ENCODE results near the gene CMTM1.

DNA sequence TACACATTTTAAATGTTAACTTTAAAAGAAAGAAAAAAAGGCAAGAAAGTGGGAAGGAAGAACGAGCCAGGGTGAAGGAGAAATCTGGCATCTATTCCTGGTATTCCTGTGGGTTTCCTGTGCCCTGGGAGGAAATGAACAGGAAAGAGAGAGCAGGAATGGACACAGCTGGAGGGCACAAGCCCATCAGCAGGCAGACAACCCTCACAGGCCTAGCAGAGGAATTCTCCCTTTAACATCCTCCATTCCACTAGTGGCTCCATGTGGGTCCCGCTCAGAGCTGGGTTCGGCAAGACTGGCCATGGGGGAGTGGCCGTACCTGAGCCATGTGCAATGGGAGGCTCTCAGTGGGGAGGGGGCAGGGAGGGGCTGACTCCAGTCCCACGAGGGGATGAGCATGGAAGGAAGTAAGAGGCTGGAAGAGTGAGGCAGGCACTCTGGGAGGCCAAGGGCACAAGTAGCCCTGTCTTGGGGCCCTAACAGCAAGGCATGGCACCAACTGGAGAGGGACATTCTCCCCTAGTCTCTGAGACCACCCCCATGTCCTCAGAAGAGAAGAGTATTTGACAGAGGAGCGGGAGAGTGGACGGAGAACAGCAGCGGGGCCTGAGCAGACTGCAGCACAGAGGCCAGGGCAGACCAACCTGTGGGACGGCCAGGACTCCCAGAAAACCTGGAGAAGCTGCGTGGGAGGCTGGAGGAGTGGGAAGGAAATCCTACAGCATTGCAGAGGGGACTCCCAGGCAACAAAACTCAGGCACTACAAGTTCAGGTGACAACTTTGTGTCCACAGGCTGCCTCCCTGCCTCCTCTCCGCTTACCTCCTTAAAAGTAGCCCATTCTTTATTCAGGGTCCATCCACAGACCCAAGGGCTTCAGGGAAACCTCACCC is 46.5 kb upstream of the CMTM1 start:
- TF ChIP-seq, protein P1, sequence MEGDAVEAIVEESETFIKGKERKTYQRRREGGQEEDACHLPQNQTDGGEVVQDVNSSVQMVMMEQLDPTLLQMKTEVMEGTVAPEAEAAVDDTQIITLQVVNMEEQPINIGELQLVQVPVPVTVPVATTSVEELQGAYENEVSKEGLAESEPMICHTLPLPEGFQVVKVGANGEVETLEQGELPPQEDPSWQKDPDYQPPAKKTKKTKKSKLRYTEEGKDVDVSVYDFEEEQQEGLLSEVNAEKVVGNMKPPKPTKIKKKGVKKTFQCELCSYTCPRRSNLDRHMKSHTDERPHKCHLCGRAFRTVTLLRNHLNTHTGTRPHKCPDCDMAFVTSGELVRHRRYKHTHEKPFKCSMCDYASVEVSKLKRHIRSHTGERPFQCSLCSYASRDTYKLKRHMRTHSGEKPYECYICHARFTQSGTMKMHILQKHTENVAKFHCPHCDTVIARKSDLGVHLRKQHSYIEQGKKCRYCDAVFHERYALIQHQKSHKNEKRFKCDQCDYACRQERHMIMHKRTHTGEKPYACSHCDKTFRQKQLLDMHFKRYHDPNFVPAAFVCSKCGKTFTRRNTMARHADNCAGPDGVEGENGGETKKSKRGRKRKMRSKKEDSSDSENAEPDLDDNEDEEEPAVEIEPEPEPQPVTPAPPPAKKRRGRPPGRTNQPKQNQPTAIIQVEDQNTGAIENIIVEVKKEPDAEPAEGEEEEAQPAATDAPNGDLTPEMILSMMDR (optimal IDR thresholded peaks at IDR 0.05 in 1 of 3, IDR thresholded peaks at IDR 0.05 in 1 of 3, conservative IDR thresholded peaks at IDR 0.05 in 1 of 3; ENCODE audit: extremely low read depth in 1 of 3, insufficient read depth in 2 of 3, low read length in 3 of 3) = no peak
- no peak for TF ChIP-seq EZH2 (IDR thresholded peaks at IDR 0.05; ENCODE audit: low read length)
